ENCODE results near the gene MAML3.

The MAML3 gene

DNA sequence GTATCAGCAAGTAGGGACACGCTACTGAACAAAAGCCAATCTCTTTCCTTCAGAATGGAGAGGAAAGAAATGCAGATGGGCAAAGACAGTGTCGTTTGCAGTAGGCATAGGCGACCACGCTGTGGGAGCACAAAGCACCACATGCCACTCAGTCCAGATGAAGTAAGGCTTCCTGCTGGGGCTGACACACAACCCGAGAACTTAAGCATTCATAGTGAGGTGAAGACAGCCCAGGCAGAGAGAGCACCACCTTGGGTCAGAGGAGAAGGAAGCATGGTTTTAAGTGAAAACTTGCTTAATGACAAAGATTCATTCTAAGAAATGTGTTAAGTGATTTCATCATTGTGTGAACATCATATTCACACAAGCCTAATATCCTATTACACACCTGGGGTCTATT lies 249.6 kb downstream of the MAML3 start:
- H3K4me3 Mint-ChIP-seq: no peak overlapping the region

DNA sequence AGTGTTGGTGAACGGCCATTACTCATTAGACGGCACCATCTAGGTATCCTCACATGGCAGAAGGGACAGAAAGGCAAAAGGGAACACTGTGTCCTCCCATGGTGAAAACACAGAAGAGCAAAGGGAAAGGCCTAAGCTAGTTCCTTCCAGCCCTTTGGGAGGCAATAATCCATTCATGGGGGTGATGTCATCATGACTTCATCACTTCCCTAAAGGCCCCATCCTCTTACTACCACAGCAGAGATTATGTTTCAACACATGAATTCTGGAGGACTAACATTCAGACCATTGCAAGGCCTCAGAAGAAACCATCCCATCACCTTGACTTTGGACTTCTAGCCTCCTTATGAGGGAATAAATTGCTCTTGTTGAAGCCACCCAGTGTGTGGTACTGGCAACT lies 250.1 kb downstream of the MAML3 start:
- H3K27me3 Mint-ChIP-seq (ENCODE audit: low read depth): no peaks in the 10 kb centered on the region
- H3K4me1 Mint-ChIP-seq (ENCODE audit: low read depth): peaks cover 23% of the 10 kb centered on the region
- H3K4me3 Mint-ChIP-seq: no peak overlapping the region
- peaks cover 6% of the 10 kb centered on the region for H3K36me3 Mint-ChIP-seq (ENCODE audit: low read depth)
- H3K27ac Mint-ChIP-seq: no peak overlapping the region
- H3K9me3 Mint-ChIP-seq: peaks cover 6% of the 10 kb centered on the region

More for the DNA sequence above, 249.6 kb downstream of the MAML3 start:
- H3K36me3 Mint-ChIP-seq (ENCODE audit: low read depth): peaks cover 6% of the 10 kb centered on the region
- H3K27me3 Mint-ChIP-seq (ENCODE audit: low read depth): no peaks in the 10 kb centered on the region
- H3K27ac Mint-ChIP-seq: no peak overlapping the region
- peaks cover 6% of the 10 kb centered on the region for H3K9me3 Mint-ChIP-seq
- H3K4me1 Mint-ChIP-seq (ENCODE audit: low read depth): peaks cover 23% of the 10 kb centered on the region

DNA sequence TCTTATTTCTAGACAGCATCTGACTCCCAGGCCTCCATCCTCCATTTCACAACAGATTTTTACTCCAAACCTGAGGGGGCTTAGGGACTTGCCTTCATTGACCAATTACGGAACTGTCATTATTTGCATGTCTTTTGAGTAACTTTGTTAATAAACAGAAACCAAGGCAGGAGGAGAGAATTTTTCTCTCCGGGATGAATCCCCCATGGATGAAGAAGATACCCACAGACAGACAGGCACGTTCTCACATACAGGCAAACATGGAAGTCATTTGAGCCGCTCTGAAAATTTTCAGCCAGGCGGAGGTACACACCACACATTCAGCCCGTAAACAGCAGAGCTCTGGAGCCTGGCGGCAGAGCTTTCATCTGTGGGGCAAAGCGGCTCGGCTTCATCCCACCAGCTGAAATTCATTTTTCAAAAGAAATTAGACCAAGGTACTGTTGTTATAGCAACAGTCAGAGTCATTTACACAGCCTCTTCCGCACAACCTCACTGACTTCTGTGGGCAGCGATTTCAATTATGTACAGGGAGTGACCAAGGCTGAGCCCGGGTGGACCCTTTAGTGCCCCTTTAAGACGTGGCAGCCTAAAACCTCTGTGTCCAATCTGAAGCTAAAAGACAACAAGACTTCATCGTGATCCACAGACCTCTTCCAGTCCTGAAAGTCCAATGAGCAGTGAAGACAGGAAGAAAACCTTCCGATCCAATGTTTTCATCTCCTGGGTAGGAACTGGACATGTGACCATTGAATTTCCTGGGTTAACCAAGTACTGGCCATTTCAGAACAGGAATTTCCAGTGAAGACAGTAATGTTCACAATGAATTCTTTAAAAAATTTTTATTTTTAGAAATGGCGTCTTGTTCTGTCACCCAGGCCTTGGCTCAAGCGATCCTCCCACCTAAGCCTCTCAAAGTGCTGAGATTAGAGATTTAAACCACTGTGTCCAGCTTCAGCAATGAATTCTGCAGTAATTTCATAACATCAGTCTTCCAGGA lies 251.4 kb downstream of the MAML3 start:
- no peak overlapping the region for H3K4me3 Mint-ChIP-seq
- no peak overlapping the region for H3K27ac Mint-ChIP-seq
- peaks cover 6% of the 10 kb centered on the region for H3K36me3 Mint-ChIP-seq (ENCODE audit: low read depth)
- H3K27me3 Mint-ChIP-seq (ENCODE audit: low read depth): no peaks in the 10 kb centered on the region
- peaks cover 6% of the 10 kb centered on the region for H3K9me3 Mint-ChIP-seq
- H3K4me1 Mint-ChIP-seq (ENCODE audit: low read depth): peaks cover 29% of the 10 kb centered on the region

DNA sequence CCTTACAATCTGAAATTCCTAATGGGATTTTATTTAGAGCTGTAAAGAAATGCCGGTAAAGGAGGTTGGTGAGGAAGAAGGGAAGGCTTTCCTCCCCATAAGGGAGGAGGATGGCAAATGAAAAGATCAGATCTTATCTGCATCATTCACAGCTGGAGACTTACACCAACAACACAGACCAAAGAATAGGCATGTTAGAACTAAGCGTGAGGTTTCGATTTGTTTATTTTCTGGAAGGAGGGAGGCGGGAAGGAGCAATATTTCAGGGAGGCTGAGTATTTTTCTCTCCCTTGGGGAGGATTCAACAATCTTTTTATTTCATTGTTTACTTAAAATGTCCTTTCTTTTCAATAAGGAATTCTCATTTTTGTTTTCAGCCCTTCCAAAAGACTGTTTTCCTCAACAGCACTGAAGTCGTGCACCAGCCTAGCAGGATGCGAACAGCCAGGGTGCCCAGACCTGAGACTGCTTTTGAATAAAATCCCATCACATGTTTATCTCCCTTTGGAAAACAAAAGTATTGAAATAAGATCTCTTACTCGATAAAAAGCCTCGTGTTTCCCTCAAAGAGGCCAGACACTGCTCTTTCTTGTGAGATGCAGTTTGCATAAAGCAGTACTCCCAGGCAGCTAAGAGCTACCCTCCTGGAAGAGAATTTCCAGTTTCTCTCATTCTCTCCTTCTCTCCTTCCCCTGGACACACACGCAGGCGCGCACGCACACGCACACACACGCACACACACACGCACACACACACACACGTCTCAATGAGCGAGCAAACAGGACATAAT lies 252.3 kb downstream of the MAML3 start:
- no peak overlapping the region for H3K27ac Mint-ChIP-seq
- H3K9me3 Mint-ChIP-seq: peaks cover 6% of the 10 kb centered on the region
- H3K36me3 Mint-ChIP-seq (ENCODE audit: low read depth): peaks cover 6% of the 10 kb centered on the region
- H3K27me3 Mint-ChIP-seq (ENCODE audit: low read depth): no peaks in the 10 kb centered on the region
- peaks cover 29% of the 10 kb centered on the region for H3K4me1 Mint-ChIP-seq (ENCODE audit: low read depth)
- no peak overlapping the region for H3K4me3 Mint-ChIP-seq

DNA sequence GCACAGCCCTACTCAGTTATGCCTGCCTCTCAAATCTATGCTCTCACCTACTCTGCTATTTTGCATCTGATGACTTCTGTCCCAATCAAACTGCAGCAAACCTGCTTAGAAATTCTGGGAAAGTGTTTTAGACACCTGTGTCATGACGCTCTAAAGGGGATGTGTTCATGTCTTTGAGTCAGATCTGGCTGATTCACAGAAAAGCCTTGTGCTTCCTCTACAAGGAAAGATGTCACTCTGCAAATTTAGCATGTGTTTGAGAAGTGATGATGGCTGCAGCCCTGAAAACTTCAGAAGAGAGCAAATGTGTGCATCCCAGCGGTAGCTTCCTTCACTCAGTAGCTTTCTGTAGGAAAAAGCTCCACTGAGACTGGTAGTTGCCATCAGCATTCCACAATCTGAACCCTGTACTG lies 253.0 kb downstream of the MAML3 start:
- peak overlapping the region; percentile 27 for H3K4me3 Mint-ChIP-seq
- H3K27ac Mint-ChIP-seq: peak overlapping the region; percentile 77
- peaks cover 28% of the 10 kb centered on the region for H3K4me1 Mint-ChIP-seq (ENCODE audit: low read depth)
- H3K27me3 Mint-ChIP-seq (ENCODE audit: low read depth): no peaks in the 10 kb centered on the region
- H3K9me3 Mint-ChIP-seq: peaks cover 6% of the 10 kb centered on the region
- peaks cover 6% of the 10 kb centered on the region for H3K36me3 Mint-ChIP-seq (ENCODE audit: low read depth)

DNA sequence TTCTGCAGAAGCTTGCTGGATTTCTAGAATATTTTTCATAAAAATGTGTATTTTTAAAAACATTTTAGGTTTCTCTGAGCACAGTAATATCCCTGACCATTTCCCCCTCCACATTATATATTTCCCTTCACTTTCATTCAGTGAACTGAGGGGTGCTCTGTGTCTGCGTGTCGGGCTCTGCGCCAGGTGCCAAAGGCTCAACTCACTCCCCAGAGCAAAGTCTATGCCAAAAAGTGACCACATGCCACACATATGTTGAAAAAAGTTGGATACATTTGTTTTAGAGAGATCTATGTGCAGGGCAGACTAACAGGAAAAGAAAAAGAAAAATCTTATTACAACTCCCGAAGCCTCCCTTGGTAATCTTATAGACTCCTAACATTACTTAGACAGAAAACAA lies 254.6 kb downstream of the MAML3 start:
- H3K4me1 Mint-ChIP-seq (ENCODE audit: low read depth): peaks cover 27% of the 10 kb centered on the region
- H3K9me3 Mint-ChIP-seq: peaks cover 6% of the 10 kb centered on the region
- no peak overlapping the region for H3K27ac Mint-ChIP-seq
- peaks cover 4% of the 10 kb centered on the region for H3K36me3 Mint-ChIP-seq (ENCODE audit: low read depth)
- H3K27me3 Mint-ChIP-seq (ENCODE audit: low read depth): no peaks in the 10 kb centered on the region
- no peak overlapping the region for H3K4me3 Mint-ChIP-seq

DNA sequence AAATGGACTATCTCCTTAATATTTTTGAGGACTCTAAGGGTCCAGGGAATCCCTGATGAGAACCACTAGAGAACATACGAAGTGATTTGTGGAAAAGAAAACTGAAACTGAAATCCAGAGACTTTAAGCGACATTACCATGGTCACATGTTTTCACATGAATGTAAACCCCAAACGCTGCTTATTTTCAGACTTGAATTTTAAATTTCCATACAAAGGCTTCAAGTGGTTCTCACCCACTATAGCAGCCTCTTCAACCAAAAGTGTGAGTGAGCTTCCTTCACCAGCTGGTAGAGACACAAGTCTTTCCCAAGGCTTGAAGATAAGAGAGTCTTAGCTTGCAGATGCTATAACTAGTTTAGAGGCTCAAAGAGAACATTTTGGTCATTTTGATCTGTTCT lies 255.7 kb downstream of the MAML3 start:
- H3K4me1 Mint-ChIP-seq (ENCODE audit: low read depth): peaks cover 25% of the 10 kb centered on the region
- no peaks in the 10 kb centered on the region for H3K36me3 Mint-ChIP-seq (ENCODE audit: low read depth)
- H3K4me3 Mint-ChIP-seq: no peak overlapping the region
- no peaks in the 10 kb centered on the region for H3K27me3 Mint-ChIP-seq (ENCODE audit: low read depth)
- H3K27ac Mint-ChIP-seq: no peak overlapping the region
- peaks cover under 1% of the 10 kb centered on the region for H3K9me3 Mint-ChIP-seq

DNA sequence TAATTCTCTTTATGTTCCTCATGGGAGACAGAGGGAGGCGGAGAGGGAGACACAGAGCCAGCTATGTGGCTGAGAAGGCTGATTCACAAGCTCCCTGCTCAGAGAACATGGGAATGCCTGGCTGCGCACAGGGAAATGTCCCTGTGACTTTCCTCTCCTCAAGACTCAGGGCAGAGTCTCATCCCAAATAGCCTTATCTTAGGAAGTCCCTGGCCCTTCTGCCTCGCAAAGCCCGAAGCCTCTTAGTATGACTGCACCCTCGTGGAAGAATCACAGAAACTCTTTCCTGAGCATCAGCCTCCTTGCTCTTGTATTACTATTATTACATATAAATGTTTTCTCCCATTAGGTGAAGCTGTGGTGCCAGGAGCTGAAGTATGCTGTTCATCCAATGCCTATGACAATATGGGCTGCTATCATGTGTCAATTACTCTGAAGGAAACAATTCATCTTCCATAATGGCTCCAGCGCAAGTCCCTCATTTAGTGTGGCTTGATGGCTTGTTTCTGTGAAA lies 257.8 kb downstream of the MAML3 start:
- Mint-ChIP-seq H3K36me3 (ENCODE audit: low read depth) (no peaks in the 10 kb centered on the region), H3K27me3 (ENCODE audit: low read depth) (no peaks in the 10 kb centered on the region), H3K4me3 (no peak overlapping the region), H3K27ac (no peak overlapping the region), H3K9me3 (no peaks in the 10 kb centered on the region), H3K4me1 (ENCODE audit: low read depth) (peaks cover 14% of the 10 kb centered on the region)

DNA sequence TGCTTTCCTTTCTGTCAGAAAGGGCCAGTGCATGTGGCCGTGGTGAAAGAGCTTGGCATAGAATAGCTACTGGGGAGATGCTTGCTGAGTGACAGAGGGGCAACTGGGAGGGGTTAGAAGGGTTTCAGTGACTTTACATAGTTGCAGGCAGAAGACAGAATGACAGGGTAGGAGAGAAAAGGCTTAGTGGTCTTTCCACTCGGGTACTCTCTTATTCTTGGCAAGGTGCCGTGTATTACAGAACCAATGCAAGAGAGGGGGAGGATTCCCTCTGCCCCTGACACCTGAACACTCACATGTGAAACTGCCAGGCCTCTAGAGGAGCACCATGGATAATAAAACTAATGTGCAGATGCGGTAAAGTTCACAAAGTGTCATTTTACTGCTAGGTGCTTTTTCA lies 260.2 kb downstream of the MAML3 start:
- peaks cover 1% of the 10 kb centered on the region for H3K27me3 Mint-ChIP-seq (ENCODE audit: low read depth)
- H3K27ac Mint-ChIP-seq: no peak overlapping the region
- H3K9me3 Mint-ChIP-seq: no peaks in the 10 kb centered on the region
- H3K4me3 Mint-ChIP-seq: no peak overlapping the region
- peaks cover 11% of the 10 kb centered on the region for H3K4me1 Mint-ChIP-seq (ENCODE audit: low read depth)
- no peaks in the 10 kb centered on the region for H3K36me3 Mint-ChIP-seq (ENCODE audit: low read depth)

DNA sequence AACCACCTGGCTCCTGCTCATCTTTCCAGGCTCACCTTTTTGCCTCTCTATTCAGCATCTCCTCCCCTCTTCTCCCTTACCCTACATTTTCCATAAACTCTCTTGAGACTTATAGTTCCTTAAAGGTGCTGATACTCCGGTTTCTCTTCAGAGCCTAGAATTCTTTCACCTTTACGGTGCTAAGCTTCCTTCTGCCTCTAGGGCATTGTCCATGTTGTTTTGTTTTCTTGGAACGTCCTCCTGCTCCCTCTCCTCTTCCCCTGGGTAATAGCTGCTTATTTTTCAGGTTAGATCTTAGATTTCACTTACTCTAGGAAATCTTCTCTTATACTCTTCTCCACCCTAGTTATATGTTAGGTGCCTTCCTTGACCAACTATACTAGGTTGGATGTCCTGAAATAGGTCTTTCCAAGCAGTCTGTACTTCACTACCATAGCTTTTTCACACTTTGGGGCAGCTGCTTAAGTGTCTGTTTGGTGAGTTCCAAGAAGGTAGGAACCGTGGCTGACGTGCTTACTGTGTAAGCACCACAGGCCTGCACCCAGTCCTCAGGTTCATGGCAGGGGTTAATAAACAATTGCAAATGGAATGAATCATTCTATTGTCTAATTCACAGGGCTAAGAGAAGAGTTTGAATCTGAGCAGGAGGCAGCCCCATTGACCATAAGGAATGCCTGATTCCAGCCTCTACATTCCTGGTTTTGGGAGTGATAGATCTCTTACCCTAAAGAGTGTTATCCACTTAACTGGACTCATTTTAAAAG lies 260.8 kb downstream of the MAML3 start:
- Mint-ChIP-seq H3K4me3 (no peak overlapping the region), H3K9me3 (no peaks in the 10 kb centered on the region), H3K27me3 (ENCODE audit: low read depth) (peaks cover 3% of the 10 kb centered on the region), H3K27ac (no peak overlapping the region), H3K4me1 (ENCODE audit: low read depth) (peaks cover 6% of the 10 kb centered on the region), H3K36me3 (ENCODE audit: low read depth) (no peaks in the 10 kb centered on the region)

DNA sequence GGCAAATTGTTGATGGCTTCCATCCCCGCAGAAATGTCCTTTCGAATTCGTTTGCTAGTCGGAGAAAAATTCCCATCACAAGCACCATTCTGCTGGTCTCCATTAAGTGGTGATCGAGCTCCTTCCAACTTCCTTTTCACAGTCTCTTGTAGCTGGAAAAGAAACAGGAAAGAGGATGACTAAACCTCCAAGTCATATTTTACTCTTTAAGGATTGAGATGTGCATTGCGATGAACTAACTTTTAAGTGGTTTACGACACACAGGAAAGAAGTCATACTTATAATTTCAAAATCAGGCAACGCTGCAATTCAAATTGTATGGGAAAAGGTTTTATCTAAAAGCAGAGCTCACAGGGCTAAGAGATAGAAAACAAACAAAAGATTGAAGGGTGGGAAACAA lies 263.2 kb downstream of the MAML3 start:
- Mint-ChIP-seq H3K4me3 (no peak overlapping the region), H3K9me3 (no peaks in the 10 kb centered on the region), H3K36me3 (ENCODE audit: low read depth) (no peaks in the 10 kb centered on the region), H3K4me1 (ENCODE audit: low read depth) (peaks cover 6% of the 10 kb centered on the region), H3K27ac (no peak overlapping the region), H3K27me3 (ENCODE audit: low read depth) (peaks cover 3% of the 10 kb centered on the region)

DNA sequence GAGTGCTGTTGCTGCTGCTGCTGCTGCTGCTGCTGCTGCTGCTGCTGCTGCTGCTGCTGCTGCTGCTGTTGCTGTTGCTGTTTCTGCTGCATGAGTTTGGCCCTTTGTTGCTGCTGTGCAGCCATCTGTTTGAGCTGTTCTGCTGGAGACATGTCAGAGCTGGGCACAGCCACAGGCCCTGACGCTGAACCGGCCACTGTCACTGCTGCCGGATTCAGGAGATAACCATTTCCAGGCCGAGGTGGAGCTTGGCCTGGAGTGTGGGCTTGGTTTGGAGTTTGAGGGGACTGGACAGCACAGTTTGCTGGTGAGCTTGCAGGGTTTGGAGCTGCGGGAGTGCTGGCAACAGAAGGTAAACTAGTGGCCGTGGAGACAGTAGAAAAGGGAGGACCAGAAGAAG lies 264.1 kb downstream of the MAML3 start:
- Mint-ChIP-seq H3K4me3 (no peak overlapping the region), H3K36me3 (ENCODE audit: low read depth) (no peaks in the 10 kb centered on the region), H3K27ac (no peak overlapping the region), H3K9me3 (no peaks in the 10 kb centered on the region), H3K4me1 (ENCODE audit: low read depth) (peaks cover 6% of the 10 kb centered on the region), H3K27me3 (ENCODE audit: low read depth) (peaks cover 4% of the 10 kb centered on the region)

DNA sequence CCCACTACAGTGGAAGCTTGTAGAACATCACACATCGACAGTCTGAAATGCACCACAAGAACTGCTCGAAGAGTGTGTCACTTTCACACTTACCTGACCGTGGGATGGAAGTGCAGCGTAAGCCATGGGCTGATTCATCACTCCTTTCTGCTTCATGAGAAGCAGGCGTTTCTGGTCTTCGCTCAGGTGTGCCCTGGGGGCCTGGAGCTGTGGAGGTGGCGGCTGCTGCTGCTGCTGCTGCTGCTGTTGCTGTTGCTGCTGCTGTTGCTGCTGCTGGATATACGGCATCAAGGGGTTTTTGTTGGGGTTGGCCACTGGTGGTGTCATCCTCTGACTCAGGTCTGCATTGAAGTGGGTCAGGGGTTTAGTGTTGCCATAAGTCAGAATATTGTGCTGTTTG lies 264.7 kb downstream of the MAML3 start:
- Mint-ChIP-seq H3K9me3 (no peaks in the 10 kb centered on the region), H3K27me3 (ENCODE audit: low read depth) (peaks cover 10% of the 10 kb centered on the region), H3K4me3 (no peak overlapping the region), H3K4me1 (ENCODE audit: low read depth) (peaks cover 6% of the 10 kb centered on the region), H3K36me3 (ENCODE audit: low read depth) (no peaks in the 10 kb centered on the region), H3K27ac (no peak overlapping the region)
